GM12878 (cell line): ENCODE data around the gene MYBL2.

Experiments
- TF ChIP-seq, protein P1 (sequence below): IDR thresholded peaks from 2 replicates; pipeline ENCODE4 v1.6.1; 2011; ENCODE audit warnings: low read depth, mild to moderate bottlenecking, low read length, moderate library complexity, borderline replicate concordance; ENCODE audit errors: extremely low read depth
- TF ChIP-seq, protein P2 (sequence below), 3 experiments: IDR thresholded peaks in 2 of 3; conservative IDR thresholded peaks in 1 of 3; 2 replicates each; pipeline ENCODE4 v1.5.1; 2011; ENCODE audit warnings: low read depth in 3 of 3, low read length in 3 of 3, mild to moderate bottlenecking in 3 of 3, control low read depth in 2 of 3, moderate library complexity in 2 of 3, inconsistent platforms in 1 of 3, mixed read lengths in 1 of 3; ENCODE audit not compliant: control insufficient read depth in 2 of 3, insufficient read depth in 1 of 3; ENCODE audit errors: extremely low read depth in 1 of 3

DNA sequence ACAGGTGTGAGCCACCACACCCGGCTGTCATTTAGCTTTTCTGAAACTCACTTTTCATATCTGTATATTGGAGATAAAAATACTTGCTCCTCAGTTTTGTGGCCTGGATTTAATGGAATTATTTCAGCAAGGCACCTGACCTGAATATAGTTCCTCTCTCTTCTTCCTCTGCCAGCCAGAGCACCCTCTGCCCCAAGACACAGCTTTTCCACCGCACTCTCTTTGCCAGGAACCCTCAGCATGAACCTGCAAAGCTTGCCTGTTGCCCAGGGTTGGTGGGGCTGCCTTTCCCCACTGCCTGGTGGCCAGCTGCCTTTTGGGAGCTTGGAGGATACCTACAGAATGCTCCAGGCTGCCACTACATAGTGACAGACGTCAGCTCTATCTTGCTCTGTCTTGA lies 56.8 kb downstream of the MYBL2 start:
- TF ChIP-seq, protein P1, sequence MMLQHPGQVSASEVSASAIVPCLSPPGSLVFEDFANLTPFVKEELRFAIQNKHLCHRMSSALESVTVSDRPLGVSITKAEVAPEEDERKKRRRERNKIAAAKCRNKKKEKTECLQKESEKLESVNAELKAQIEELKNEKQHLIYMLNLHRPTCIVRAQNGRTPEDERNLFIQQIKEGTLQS = no peak
- TF ChIP-seq, protein P2, sequence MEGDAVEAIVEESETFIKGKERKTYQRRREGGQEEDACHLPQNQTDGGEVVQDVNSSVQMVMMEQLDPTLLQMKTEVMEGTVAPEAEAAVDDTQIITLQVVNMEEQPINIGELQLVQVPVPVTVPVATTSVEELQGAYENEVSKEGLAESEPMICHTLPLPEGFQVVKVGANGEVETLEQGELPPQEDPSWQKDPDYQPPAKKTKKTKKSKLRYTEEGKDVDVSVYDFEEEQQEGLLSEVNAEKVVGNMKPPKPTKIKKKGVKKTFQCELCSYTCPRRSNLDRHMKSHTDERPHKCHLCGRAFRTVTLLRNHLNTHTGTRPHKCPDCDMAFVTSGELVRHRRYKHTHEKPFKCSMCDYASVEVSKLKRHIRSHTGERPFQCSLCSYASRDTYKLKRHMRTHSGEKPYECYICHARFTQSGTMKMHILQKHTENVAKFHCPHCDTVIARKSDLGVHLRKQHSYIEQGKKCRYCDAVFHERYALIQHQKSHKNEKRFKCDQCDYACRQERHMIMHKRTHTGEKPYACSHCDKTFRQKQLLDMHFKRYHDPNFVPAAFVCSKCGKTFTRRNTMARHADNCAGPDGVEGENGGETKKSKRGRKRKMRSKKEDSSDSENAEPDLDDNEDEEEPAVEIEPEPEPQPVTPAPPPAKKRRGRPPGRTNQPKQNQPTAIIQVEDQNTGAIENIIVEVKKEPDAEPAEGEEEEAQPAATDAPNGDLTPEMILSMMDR (IDR thresholded peaks at IDR 0.05 in 2 of 3, conservative IDR thresholded peaks at IDR 0.05 in 1 of 3; ENCODE audit: control insufficient read depth in 2 of 3, extremely low read depth in 1 of 3, insufficient read depth in 1 of 3, low read depth in 3 of 3, low read length in 3 of 3) = no peak
